ENCODE results near the gene CXorf58. TPM values are rescaled to one million over a fixed set of nuclear protein-coding genes. Genes with fewer than 3 reads are reported as not detected.

The CXorf58 gene
- total and polyA plus RNA-seq, 2 experiments from 2014 or later: 0.56 TPM; not detected in 1

GRCh38 chrX:23952984-23953907 lies 45.4 kb downstream of the CXorf58 start:
- no peak overlapping the region for H2AFZ ChIP-seq
- ATAC-seq: peak; percentile 96

More at GRCh38 chrX:23952984-23953907, 45.4 kb downstream of the CXorf58 start:
- TF ChIP-seq POLR2AphosphoS5 (IDR thresholded peaks at IDR 0.05; ENCODE audit: low read depth): no peak
- TF ChIP-seq, protein P1, sequence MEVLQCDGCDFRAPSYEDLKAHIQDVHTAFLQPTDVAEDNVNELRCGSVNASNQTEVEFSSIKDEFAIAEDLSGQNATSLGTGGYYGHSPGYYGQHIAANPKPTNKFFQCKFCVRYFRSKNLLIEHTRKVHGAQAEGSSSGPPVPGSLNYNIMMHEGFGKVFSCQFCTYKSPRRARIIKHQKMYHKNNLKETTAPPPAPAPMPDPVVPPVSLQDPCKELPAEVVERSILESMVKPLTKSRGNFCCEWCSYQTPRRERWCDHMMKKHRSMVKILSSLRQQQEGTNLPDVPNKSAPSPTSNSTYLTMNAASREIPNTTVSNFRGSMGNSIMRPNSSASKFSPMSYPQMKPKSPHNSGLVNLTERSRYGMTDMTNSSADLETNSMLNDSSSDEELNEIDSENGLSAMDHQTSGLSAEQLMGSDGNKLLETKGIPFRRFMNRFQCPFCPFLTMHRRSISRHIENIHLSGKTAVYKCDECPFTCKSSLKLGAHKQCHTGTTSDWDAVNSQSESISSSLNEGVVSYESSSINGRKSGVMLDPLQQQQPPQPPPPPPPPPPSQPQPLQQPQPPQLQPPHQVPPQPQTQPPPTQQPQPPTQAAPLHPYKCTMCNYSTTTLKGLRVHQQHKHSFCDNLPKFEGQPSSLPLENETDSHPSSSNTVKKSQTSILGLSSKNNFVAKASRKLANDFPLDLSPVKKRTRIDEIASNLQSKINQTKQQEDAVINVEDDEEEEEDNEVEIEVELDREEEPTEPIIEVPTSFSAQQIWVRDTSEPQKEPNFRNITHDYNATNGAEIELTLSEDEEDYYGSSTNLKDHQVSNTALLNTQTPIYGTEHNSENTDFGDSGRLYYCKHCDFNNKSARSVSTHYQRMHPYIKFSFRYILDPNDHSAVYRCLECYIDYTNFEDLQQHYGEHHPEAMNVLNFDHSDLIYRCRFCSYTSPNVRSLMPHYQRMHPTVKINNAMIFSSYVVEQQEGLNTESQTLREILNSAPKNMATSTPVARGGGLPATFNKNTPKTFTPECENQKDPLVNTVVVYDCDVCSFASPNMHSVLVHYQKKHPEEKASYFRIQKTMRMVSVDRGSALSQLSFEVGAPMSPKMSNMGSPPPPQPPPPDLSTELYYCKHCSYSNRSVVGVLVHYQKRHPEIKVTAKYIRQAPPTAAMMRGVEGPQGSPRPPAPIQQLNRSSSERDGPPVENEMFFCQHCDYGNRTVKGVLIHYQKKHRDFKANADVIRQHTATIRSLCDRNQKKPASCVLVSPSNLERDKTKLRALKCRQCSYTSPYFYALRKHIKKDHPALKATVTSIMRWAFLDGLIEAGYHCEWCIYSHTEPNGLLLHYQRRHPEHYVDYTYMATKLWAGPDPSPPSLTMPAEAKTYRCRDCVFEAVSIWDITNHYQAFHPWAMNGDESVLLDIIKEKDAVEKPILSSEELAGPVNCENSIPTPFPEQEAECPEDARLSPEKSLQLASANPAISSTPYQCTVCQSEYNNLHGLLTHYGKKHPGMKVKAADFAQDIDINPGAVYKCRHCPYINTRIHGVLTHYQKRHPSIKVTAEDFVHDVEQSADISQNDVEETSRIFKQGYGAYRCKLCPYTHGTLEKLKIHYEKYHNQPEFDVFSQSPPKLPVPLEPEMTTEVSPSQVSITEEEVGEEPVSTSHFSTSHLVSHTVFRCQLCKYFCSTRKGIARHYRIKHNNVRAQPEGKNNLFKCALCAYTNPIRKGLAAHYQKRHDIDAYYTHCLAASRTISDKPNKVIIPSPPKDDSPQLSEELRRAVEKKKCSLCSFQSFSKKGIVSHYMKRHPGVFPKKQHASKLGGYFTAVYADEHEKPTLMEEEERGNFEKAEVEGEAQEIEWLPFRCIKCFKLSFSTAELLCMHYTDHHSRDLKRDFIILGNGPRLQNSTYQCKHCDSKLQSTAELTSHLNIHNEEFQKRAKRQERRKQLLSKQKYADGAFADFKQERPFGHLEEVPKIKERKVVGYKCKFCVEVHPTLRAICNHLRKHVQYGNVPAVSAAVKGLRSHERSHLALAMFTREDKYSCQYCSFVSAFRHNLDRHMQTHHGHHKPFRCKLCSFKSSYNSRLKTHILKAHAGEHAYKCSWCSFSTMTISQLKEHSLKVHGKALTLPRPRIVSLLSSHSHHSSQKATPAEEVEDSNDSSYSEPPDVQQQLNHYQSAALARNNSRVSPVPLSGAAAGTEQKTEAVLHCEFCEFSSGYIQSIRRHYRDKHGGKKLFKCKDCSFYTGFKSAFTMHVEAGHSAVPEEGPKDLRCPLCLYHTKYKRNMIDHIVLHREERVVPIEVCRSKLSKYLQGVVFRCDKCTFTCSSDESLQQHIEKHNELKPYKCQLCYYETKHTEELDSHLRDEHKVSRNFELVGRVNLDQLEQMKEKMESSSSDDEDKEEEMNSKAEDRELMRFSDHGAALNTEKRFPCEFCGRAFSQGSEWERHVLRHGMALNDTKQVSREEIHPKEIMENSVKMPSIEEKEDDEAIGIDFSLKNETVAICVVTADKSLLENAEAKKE (CRISPR knock-in tag; IDR thresholded peaks at IDR 0.05): 0 out of 2 replicates have a peak, but pooled peaks have one; percentile 59
- Mint-ChIP-seq H3K27ac (peak overlapping the region; percentile 94), H3K36me3 (ENCODE audit: low read depth) (no peaks in the 10 kb centered on the region; the same call in 2 of the 3 replicates), H3K9me3 (no peaks in the 10 kb centered on the region), H3K4me1 (peaks cover 25% of the 10 kb centered on the region), H3K4me3 (peak overlapping the region; percentile 50; the same call in 1 of the 3 replicates), H3K27me3 (ENCODE audit: insufficient read depth, low read depth, poor library complexity) (no peaks in the 10 kb centered on the region)
- Histone ChIP-seq H3K4me1 (ENCODE audit: insufficient read depth) (peaks cover 10% of the 10 kb centered on the region), H3K27me3 (ENCODE audit: insufficient read depth) (no peaks in the 10 kb centered on the region), H4K20me1 (replicated peaks; ENCODE audit: insufficient read depth) (no peaks in the 10 kb centered on the region), H3K4me2 (peak overlapping the region; percentile 14), H3K4me3 (no peak overlapping the region), H3K9me2 (ENCODE audit: insufficient read depth) (no peaks in the 10 kb centered on the region), H3K27ac (ENCODE audit: low read depth) (peak overlapping the region; percentile 35; the same call in 1 of the 2 replicates), H3F3A (replicated peaks; ENCODE audit: low read depth) (no peaks in the 10 kb centered on the region), H3K79me2 (replicated peaks; ENCODE audit: insufficient read depth) (no peaks in the 10 kb centered on the region), H3K36me3 (ENCODE audit: insufficient read depth) (no peaks in the 10 kb centered on the region)
- DNase-seq (ENCODE audit: low spot score): peak; percentile 43
